ENCODE measurements around the gene CAMK2N1.
"Not testable (repeated sequence)": the region's sequence is repeated elsewhere in the genome, so short reads cannot be mapped to it uniquely, and the experiment has no call there.

CAMK2N1 gene

DNA sequence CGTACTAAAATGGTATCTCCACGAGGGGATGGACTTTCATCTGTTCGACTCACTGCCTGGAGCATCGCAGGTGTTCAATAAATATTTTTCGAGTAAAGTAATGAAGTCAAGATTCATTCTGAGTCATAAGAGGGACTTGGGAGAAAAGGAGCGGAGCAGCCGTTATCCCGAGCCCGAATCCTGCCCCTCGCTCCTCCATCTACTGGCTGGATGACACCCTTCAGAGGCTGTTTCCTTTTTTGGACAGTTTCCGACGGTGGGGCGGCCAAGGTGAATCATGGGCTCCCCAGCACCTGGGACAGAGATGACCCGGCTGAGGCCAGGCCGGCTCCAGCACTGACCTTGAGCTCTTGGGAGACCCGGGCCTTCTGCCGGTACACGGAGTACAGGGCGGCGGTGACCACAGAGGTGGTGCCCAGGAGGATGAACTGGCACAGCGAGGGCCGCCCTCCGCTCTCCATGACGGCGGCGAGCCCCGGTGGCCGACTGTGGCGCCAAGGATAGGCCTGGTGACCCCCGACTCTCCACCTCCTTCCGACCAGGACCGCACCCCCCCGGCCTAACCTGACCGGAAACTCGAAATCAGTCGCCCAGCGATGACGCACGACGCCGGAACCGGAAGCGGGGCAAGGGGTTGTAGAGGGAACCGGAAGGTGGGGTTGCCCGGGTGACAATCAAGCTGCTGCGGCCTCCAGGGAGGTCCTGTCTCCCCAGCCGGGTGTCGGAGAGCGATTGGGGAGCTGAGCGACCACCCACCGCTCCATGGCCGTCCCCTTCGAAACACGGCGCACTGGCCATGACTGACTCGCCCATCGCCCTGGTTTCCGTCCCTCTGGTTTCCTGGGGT lies 21.8 kb upstream of the CAMK2N1 start, which contains the start of gene MUL1:
Gene MUL1, minus strand, starts transcription at position 588 of the 847 bp plus-strand sequence. Its CDS starts 127 bp downstream, at position 461.
- Mint-ChIP-seq H3K9me3 (no peaks in the 10 kb centered on the region), H3K27me3 (peaks cover 5% of the 10 kb centered on the region), H3K27ac (ENCODE audit: low read depth) (peak within 1 kb of the TSS; percentile 91), H3K4me3 (peak within 1 kb of the TSS; percentile 85), H3K4me1 (peaks cover 24% of the 10 kb centered on the region), H3K36me3 (ENCODE audit: insufficient read depth) (peaks cover 16% of the 10 kb centered on the region)
- DNase-seq (ENCODE audit: low spot score in 2 of 2), result peak; percentile 89 to 91
- ATAC-seq (replicated peaks; ENCODE audit: extremely low read depth, poor library complexity, severe bottlenecking), result peak; percentile 96

DNA sequence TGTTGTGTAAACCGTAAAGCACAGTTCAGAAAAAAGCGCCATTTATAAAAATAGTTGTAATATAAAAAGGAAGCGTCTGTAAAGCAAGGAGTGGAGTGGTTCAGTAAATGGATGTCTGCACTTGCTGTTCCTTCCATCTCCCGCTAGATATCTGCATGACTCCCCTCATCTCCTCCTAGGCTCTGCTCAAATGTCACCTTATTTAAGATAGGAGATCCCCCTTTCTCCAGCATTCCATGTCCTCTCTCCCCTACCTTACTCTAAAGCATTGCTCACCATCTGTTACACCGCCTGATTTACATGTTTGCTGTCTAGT lies 21.2 kb upstream of the CAMK2N1 start:
- H3K27ac Mint-ChIP-seq (ENCODE audit: low read depth), result peak overlapping the region; percentile 91
- no peak for DNase-seq (ENCODE audit: low spot score in 2 of 2)
- ATAC-seq (replicated peaks; ENCODE audit: extremely low read depth, poor library complexity, severe bottlenecking), result peak; percentile 40
- H3K4me1 Mint-ChIP-seq, result peaks cover 24% of the 10 kb centered on the region
- no peaks in the 10 kb centered on the region for H3K27me3 Mint-ChIP-seq
- H3K4me3 Mint-ChIP-seq, result peak overlapping the region; percentile 85
- H3K9me3 Mint-ChIP-seq, result no peaks in the 10 kb centered on the region
- peaks cover 20% of the 10 kb centered on the region for H3K36me3 Mint-ChIP-seq (ENCODE audit: insufficient read depth)

- H3K4me3 Mint-ChIP-seq, result no peak overlapping the region
Observed at GRCh38 chr1:20505488-20505887, 19.5 kb upstream of the CAMK2N1 start.

GRCh38 chr1:20500716-20501115 lies 14.7 kb upstream of the CAMK2N1 start:
- peaks cover 26% of the 10 kb centered on the region for H3K36me3 Mint-ChIP-seq (ENCODE audit: insufficient read depth)
- H3K27ac Mint-ChIP-seq (ENCODE audit: low read depth), result no peak overlapping the region
- H3K27me3 Mint-ChIP-seq, result no peaks in the 10 kb centered on the region
- peaks cover 12% of the 10 kb centered on the region for H3K4me1 Mint-ChIP-seq
- H3K4me3 Mint-ChIP-seq, result no peak overlapping the region
- H3K9me3 Mint-ChIP-seq, result no peaks in the 10 kb centered on the region
- DNase-seq (ENCODE audit: low spot score in 2 of 2) (no peak), ATAC-seq (replicated peaks; ENCODE audit: extremely low read depth, poor library complexity, severe bottlenecking) (no peak)

More at GRCh38 chr1:20505488-20505887, 19.5 kb upstream of the CAMK2N1 start:
- DNase-seq (ENCODE audit: low spot score in 2 of 2), result no peak
- Mint-ChIP-seq H3K27me3 (no peaks in the 10 kb centered on the region), H3K27ac (ENCODE audit: low read depth) (no peak overlapping the region), H3K9me3 (no peaks in the 10 kb centered on the region), H3K36me3 (ENCODE audit: insufficient read depth) (peaks cover 32% of the 10 kb centered on the region), H3K4me1 (peaks cover 24% of the 10 kb centered on the region)
- ATAC-seq (replicated peaks; ENCODE audit: extremely low read depth, poor library complexity, severe bottlenecking), result no peak

DNA sequence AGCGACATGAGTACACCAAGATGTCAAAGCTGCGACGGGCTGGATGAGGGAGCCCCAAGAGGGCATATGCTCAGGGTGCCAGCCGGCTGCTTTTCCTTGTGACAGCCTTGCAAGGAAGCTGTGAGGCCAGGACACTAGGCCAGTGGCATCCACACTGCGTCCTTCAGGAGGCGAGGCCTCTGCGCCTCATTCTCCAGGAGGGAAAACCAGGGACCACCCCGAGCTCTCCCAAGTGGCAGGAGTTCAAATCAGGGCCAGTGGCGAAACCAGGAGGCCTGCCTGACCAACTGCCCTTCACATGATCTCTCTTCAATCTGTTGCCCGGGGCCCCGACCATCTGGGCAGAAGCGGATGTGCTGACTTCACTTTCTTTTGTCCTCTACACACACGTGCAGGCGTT lies 13.7 kb upstream of the CAMK2N1 start:
- no peak for ATAC-seq (replicated peaks; ENCODE audit: extremely low read depth, poor library complexity, severe bottlenecking)
- Mint-ChIP-seq H3K27me3 (no peaks in the 10 kb centered on the region), H3K27ac (ENCODE audit: low read depth) (no peak overlapping the region), H3K9me3 (no peaks in the 10 kb centered on the region), H3K4me1 (peaks cover 9% of the 10 kb centered on the region), H3K36me3 (ENCODE audit: insufficient read depth) (peaks cover 25% of the 10 kb centered on the region), H3K4me3 (no peak overlapping the region)
- no peak for DNase-seq (ENCODE audit: low spot score in 2 of 2)

DNA sequence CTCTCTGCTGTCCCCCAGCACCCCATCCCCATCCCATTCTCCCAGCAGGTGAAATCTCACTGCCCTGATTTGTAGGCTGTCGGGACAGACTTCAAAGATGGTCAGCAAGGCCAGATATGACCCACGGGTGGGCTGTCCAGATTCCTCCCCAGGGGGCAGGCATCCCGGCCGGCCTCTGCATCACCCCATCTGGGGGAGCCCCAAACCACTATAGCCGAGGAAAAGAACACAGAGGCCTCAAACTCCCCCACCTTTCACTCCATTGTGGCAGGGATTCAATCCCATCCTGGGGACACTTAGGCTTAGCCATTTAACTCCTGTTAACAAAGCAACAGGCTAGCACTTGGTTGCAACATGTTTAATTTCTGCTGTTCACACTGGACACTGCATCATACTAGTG lies 13.1 kb upstream of the CAMK2N1 start:
- no peaks in the 10 kb centered on the region for H3K9me3 Mint-ChIP-seq
- DNase-seq (ENCODE audit: low spot score in 2 of 2), result no peak
- no peak overlapping the region for H3K27ac Mint-ChIP-seq (ENCODE audit: low read depth)
- no peaks in the 10 kb centered on the region for H3K27me3 Mint-ChIP-seq
- no peak overlapping the region for H3K4me3 Mint-ChIP-seq
- H3K4me1 Mint-ChIP-seq, result peaks cover 3% of the 10 kb centered on the region
- H3K36me3 Mint-ChIP-seq (ENCODE audit: insufficient read depth), result peaks cover 24% of the 10 kb centered on the region
- no peak for ATAC-seq (replicated peaks; ENCODE audit: extremely low read depth, poor library complexity, severe bottlenecking)

GRCh38 chr1:20498116-20498515 lies 12.1 kb upstream of the CAMK2N1 start:
- Mint-ChIP-seq H3K4me3 (no peak overlapping the region), H3K36me3 (ENCODE audit: insufficient read depth) (peaks cover 23% of the 10 kb centered on the region), H3K9me3 (no peaks in the 10 kb centered on the region), H3K4me1 (no peaks in the 10 kb centered on the region), H3K27me3 (no peaks in the 10 kb centered on the region), H3K27ac (ENCODE audit: low read depth) (no peak overlapping the region)
- ATAC-seq (replicated peaks; ENCODE audit: extremely low read depth, poor library complexity, severe bottlenecking), result no peak
- no peak for DNase-seq (ENCODE audit: low spot score in 2 of 2)

DNA sequence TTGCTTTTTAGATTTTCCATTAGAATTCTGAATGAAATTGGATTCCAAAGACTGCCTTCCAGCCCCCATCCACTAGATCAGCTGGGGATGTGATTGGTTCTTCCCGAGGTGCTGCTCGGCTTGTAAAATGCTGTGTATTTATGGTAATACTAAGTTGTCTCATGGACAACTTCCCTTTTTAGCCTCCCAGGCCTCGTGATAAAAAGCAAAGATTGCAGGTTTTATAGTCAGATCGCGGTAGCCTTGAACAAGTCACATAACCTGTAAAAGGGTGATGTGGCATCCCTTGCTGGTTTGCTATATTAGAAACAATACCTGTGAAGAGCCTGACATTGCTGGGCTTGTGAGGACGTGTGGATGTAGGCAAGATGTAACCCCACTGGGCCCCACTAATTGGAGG lies 11.5 kb upstream of the CAMK2N1 start:
- Mint-ChIP-seq H3K27me3 (no peaks in the 10 kb centered on the region), H3K27ac (ENCODE audit: low read depth) (no peak overlapping the region), H3K9me3 (no peaks in the 10 kb centered on the region), H3K4me1 (no peaks in the 10 kb centered on the region), H3K36me3 (ENCODE audit: insufficient read depth) (peaks cover 20% of the 10 kb centered on the region), H3K4me3 (no peak overlapping the region)
- DNase-seq (ENCODE audit: low spot score in 2 of 2) (no peak), ATAC-seq (replicated peaks; ENCODE audit: extremely low read depth, poor library complexity, severe bottlenecking) (no peak)

- peaks cover 16% of the 10 kb centered on the region for H3K36me3 Mint-ChIP-seq (ENCODE audit: insufficient read depth)
- not testable (repeated sequence) for H3K4me1 Mint-ChIP-seq; H3K27ac Mint-ChIP-seq (ENCODE audit: low read depth); H3K27me3 Mint-ChIP-seq; DNase-seq (ENCODE audit: low spot score in 2 of 2); H3K9me3 Mint-ChIP-seq; ATAC-seq (replicated peaks; ENCODE audit: extremely low read depth, poor library complexity, severe bottlenecking); H3K4me3 Mint-ChIP-seq
Observed at GRCh38 chr1:20496725-20497383, 10.8 kb upstream of the CAMK2N1 start.

DNA sequence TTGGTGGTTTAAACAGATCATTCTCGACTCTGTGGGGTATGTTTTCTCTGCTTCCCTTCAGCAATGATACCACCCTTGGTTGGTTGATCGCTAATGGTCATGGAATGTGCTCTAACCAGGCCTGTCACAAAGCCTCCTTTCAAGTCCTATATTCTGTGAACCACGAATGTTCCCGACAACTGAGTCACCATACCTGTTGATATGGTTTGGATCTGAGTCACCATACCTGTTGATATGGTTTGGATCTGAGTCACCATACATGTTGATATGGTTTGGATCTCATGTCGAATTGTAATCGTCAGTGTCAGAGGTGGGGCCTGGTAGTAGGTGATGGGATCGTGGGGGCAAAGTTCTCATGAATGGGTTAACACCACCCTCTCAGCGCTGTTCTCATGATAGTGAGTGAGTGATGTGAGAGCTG lies 10.2 kb upstream of the CAMK2N1 start:
- H3K27ac Mint-ChIP-seq (ENCODE audit: low read depth), result no peak overlapping the region
- no peaks in the 10 kb centered on the region for H3K9me3 Mint-ChIP-seq
- no peak for DNase-seq (ENCODE audit: low spot score in 2 of 2)

GRCh38 chr1:20495661-20496060 lies 9.7 kb upstream of the CAMK2N1 start:
- Mint-ChIP-seq H3K36me3 (ENCODE audit: insufficient read depth) (peaks cover 6% of the 10 kb centered on the region), H3K4me3 (no peak overlapping the region), H3K27ac (ENCODE audit: low read depth) (no peak overlapping the region), H3K9me3 (no peaks in the 10 kb centered on the region), H3K4me1 (no peaks in the 10 kb centered on the region), H3K27me3 (no peaks in the 10 kb centered on the region)
- ATAC-seq (replicated peaks; ENCODE audit: extremely low read depth, poor library complexity, severe bottlenecking) (no peak), DNase-seq (ENCODE audit: low spot score in 2 of 2) (no peak)

More for the DNA sequence above, 10.2 kb upstream of the CAMK2N1 start:
- peaks cover 10% of the 10 kb centered on the region for H3K36me3 Mint-ChIP-seq (ENCODE audit: insufficient read depth)
- H3K4me1 Mint-ChIP-seq, result no peaks in the 10 kb centered on the region
- no peak for ATAC-seq (replicated peaks; ENCODE audit: extremely low read depth, poor library complexity, severe bottlenecking)
- H3K27me3 Mint-ChIP-seq, result no peaks in the 10 kb centered on the region
- H3K4me3 Mint-ChIP-seq, result no peak overlapping the region

DNA sequence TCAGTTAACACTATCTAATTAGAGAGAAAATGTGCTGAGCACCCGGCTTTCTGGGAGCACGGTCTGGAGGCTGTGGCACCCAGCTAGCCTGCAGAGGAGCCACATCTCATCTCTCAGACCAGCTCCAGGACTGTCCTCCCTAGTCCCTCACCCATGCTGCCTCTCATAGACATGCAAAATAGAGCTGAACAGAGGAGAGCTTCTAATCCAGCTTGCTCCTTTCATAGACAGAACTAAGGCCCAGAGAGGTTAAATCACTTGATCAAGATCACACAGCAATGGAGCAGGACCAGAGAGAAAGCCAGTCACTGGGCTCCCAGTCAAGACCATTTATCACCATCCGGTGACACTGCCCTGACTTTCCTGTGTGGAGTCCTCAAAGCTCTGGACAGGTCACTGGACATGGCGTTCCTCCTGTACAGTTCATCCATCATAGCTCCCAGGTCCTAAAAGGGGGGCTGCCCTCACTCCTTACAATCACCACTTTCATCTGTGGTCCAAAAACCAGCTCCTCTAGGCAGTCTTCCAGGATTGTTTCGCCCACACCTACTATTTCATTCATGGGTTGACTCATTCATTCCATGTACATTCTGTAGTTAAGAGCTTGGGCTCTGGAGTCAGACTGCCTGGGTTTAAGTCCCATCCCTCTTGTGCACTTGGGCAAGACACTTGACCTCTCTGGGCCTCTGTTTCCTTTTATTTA lies 8.8 kb upstream of the CAMK2N1 start:
- no peak overlapping the region for H3K4me3 Mint-ChIP-seq
- no peaks in the 10 kb centered on the region for H3K27me3 Mint-ChIP-seq
- H3K9me3 Mint-ChIP-seq, result no peaks in the 10 kb centered on the region

More for the DNA sequence above, 8.8 kb upstream of the CAMK2N1 start:
- Mint-ChIP-seq H3K27ac (ENCODE audit: low read depth) (no peak overlapping the region), H3K4me1 (no peaks in the 10 kb centered on the region), H3K36me3 (ENCODE audit: insufficient read depth) (peaks cover 5% of the 10 kb centered on the region)
- DNase-seq (ENCODE audit: low spot score in 2 of 2) (no peak), ATAC-seq (replicated peaks; ENCODE audit: extremely low read depth, poor library complexity, severe bottlenecking) (no peak)
